CD14-positive monocyte (primary cell): ENCODE data around the gene PUS1. TPM values are rescaled to one million over a fixed set of nuclear protein-coding genes. Genes with fewer than 3 reads are reported as not detected.

Experiments used
- DNase-seq, 3 donors: peaks; one replicate each; pipeline ENCODE4 v3.0.0-alpha.2; 2011 to 2022
- H2AFZ ChIP-seq: 2 replicates; pipeline ENCODE4 v1.6.0; 2012; ENCODE audit warnings: mild to moderate bottlenecking, low read depth, low read length, inconsistent platforms; ENCODE audit not compliant: insufficient read depth, poor library complexity, severe bottlenecking
- H3K27ac ChIP-seq, 2 donors: 1 replicate in 1 of 2; 2 replicates in 1 of 2; pipeline ENCODE4 v1.5.1; 2012 to 2013; ENCODE audit warnings: low read length in 2 of 2, control low read depth in 1 of 2, inconsistent platforms in 1 of 2, low read depth in 1 of 2, mild to moderate bottlenecking in 1 of 2
- H3K27me3 ChIP-seq, 2 donors: one replicate each; pipeline versions ENCODE4 v1.6.0 to v1.6.1; 2011 to 2013; ENCODE audit warnings: low read length in 2 of 2; ENCODE audit not compliant: control insufficient read depth in 2 of 2, insufficient read depth in 2 of 2
- H3K36me3 ChIP-seq, 2 donors: replicated peaks in 1 of 2; 1 replicate in 1 of 2; 2 replicates in 1 of 2; pipeline versions ENCODE4 v1.5.1 to v1.6.1; 2012 to 2013; ENCODE audit warnings: low read length in 2 of 2, control low read depth in 1 of 2, inconsistent platforms in 1 of 2, mild to moderate bottlenecking in 1 of 2; ENCODE audit not compliant: insufficient read depth in 2 of 2, control insufficient read depth in 1 of 2
- H3K4me1 ChIP-seq, 2 donors: 1 replicate in 1 of 2; 2 replicates in 1 of 2; pipeline versions ENCODE4 v1.5.1 to v1.6.1; 2012 to 2013; ENCODE audit warnings: low read length in 2 of 2, control low read depth in 1 of 2, inconsistent platforms in 1 of 2, mild to moderate bottlenecking in 1 of 2, moderate library complexity in 1 of 2; ENCODE audit not compliant: insufficient read depth in 2 of 2, control insufficient read depth in 1 of 2
- H3K4me2 ChIP-seq: replicated peaks from 2 replicates; pipeline ENCODE3; 2012; ENCODE audit warnings: low read length, moderate library complexity, mild to moderate bottlenecking; ENCODE audit not compliant: poor library complexity, severe bottlenecking; ENCODE audit errors: extremely low read depth
- H3K4me3 ChIP-seq, 3 experiments: fragments of 200-600 bp in 1 of 3; sonication (generic) in 1 of 3; replicated peaks in 1 of 3; 1 replicate in 2 of 3; 2 replicates in 1 of 3; pipeline ENCODE4 v1.5.1; 2011 to 2013; ENCODE audit warnings: low read length in 3 of 3, mild to moderate bottlenecking in 3 of 3, control low read depth in 2 of 3, low read depth in 2 of 3, inconsistent platforms in 1 of 3, moderate library complexity in 1 of 3
- H3K79me2 ChIP-seq: 2 replicates; pipeline ENCODE4 v1.6.0; 2012; ENCODE audit warnings: mild to moderate bottlenecking, control low read depth, inconsistent platforms, low read length, moderate library complexity; ENCODE audit not compliant: insufficient read depth
- H3K9ac ChIP-seq: 2 replicates; pipeline ENCODE4 v1.6.0; 2017; ENCODE audit warnings: low read length, mild to moderate bottlenecking; ENCODE audit not compliant: insufficient read depth, poor library complexity, severe bottlenecking
- H3K9me3 ChIP-seq, 2 donors: replicated peaks in 1 of 2; 1 replicate in 1 of 2; 2 replicates in 1 of 2; pipeline versions ENCODE4 v1.5.1 to v1.6.1; 2012 to 2013; ENCODE audit warnings: low read length in 2 of 2, control low read depth in 1 of 2; ENCODE audit not compliant: control insufficient read depth in 1 of 2, insufficient read depth in 1 of 2
- H4K20me1 ChIP-seq: 2 replicates; pipeline ENCODE4 v1.6.0; 2012; ENCODE audit warnings: mild to moderate bottlenecking, low read length, control low read depth, moderate library complexity; ENCODE audit not compliant: insufficient read depth
- H3K27ac Mint-ChIP-seq, 7 donors: one replicate each; pipeline ENCODE4 v1.8.0; 2020; ENCODE audit warnings: mild to moderate bottlenecking in 7 of 7, mixed read lengths in 7 of 7, moderate library complexity in 6 of 7, inconsistent platforms in 2 of 7
- H3K27me3 Mint-ChIP-seq, 3 donors: one replicate each; pipeline ENCODE4 v1.8.0; 2021 to 2022; ENCODE audit warnings: low read depth in 3 of 3, mild to moderate bottlenecking in 3 of 3, mixed read lengths in 3 of 3, moderate library complexity in 3 of 3, inconsistent platforms in 1 of 3
- H3K36me3 Mint-ChIP-seq, 2 donors: one replicate each; pipeline ENCODE4 v1.8.0; 2020; ENCODE audit warnings: mixed read lengths in 2 of 2, inconsistent platforms in 1 of 2, mild to moderate bottlenecking in 1 of 2
- H3K4me1 Mint-ChIP-seq: one replicate; pipeline ENCODE4 v1.8.0; 2020; ENCODE audit warnings: mild to moderate bottlenecking, mixed read lengths
- H3K4me3 Mint-ChIP-seq, 2 donors: one replicate each; pipeline ENCODE4 v1.8.0; 2020; ENCODE audit warnings: mild to moderate bottlenecking in 2 of 2, mixed read lengths in 2 of 2, moderate library complexity in 1 of 2
- H3K9me3 Mint-ChIP-seq, 7 donors: one replicate each; pipeline ENCODE4 v1.8.0; 2020 to 2022; ENCODE audit warnings: mixed read lengths in 7 of 7, mild to moderate bottlenecking in 6 of 7, moderate library complexity in 6 of 7, inconsistent platforms in 2 of 7
- WGBS: methylation state at CpG from one replicate; pipeline ENCODE4 v1.1.5; 2013; ENCODE audit warnings: missing lambda C conversion rate; ENCODE audit not compliant: insufficient coverage; 5-methylcytosine and 5-hydroxymethylcytosine counted together
- intact Hi-C, 2 donors: fragments of 100-400 bp; cut with micrococcal nuclease; formaldehyde crosslinking; loops; one replicate each; pipeline versions ENCODE4 v1.15.0 to v1.15.1; 2023
- polyA plus RNA-seq, 3 donors: library from polyadenylated mRNA; depleted of rRNA in 1 of 3; unstranded in 2 of 3; stranded (reverse) in 1 of 3; fragments of 300-500 nt in 2 of 3; fragments of >200 nt in 1 of 3; fragmentation: Illumina TruSeq in 2 of 3; gene quantifications; 1 replicate in 2 of 3; 2 replicates in 1 of 3; pipeline ENCODE4 v1.2.3, GENCODE V29; 2012 to 2021
- TF ChIP-seq, protein P1 (sequence below): fragments of 200-600 bp; IDR thresholded peaks from one replicate; pipeline ENCODE4 v1.8.0; 2022; ENCODE audit warnings: antibody characterized with exemption, mild to moderate bottlenecking

PUS1 gene
- polyA plus RNA-seq, 3 donors = 5.1 to 30.9 (median 6.9) TPM

DNA sequence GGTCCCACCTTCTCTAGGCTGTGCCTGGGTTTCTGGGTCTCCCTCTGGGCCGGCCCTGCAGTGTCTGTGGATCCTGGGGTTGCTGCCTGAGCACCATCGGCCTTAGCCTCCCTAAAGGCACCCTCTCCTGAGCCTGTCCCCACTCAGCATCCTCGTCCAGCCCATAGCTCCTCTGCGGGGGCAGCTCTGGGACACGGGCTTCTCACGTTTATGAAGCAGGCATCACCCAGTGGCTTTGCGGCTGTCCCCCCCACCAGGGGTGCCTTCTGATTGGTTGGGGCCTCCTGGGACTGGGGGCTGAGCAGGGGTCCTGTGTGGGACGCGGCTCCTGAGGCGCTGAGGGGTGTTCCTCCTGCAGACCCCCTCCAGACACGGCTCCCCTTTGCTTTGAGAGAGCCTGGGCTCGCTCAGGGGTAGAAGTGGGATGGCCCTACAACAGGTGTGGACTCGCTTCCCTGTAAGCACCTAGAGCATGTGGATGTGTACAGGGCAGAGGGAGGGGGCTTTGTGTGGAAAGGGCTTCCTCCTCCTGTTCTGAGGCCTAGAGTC is 23.9 kb upstream of the PUS1 start:
- peaks cover 5% of the 10 kb centered on the region for H3K4me1 Mint-ChIP-seq
- intact Hi-C loops = no loop called here
- no peak overlapping the region for H3K27ac ChIP-seq
- peaks cover 49% of the 10 kb centered on the region for H3K79me2 ChIP-seq
- H3K9me3 ChIP-seq = no peaks in the 10 kb centered on the region
- H3K27me3 ChIP-seq = no peaks in the 10 kb centered on the region
- no peak overlapping the region for H2AFZ ChIP-seq
- peaks cover 98% of the 10 kb centered on the region for H4K20me1 ChIP-seq
- H3K4me2 ChIP-seq = no peak overlapping the region
- H3K36me3 ChIP-seq = peaks cover 32 to 75% of the 10 kb centered on the region in 2 donors
- H3K4me3 ChIP-seq = no peak overlapping the region
- no peak overlapping the region for H3K9ac ChIP-seq
- no peaks in the 10 kb centered on the region for H3K9me3 Mint-ChIP-seq
- H3K36me3 Mint-ChIP-seq = peaks cover 21 to 65% of the 10 kb centered on the region in 2 donors
- H3K27me3 Mint-ChIP-seq = peaks cover 0 to 4% (median 2%) of the 10 kb centered on the region in 3 donors
- peaks cover 4 to 10% of the 10 kb centered on the region in 2 donors for H3K4me1 ChIP-seq
- H3K4me3 Mint-ChIP-seq = no peak overlapping the region
- H3K27ac Mint-ChIP-seq = no peak overlapping the region
- WGBS = 99% methylated on average over 9 of the region's 13 CpGs
- TF ChIP-seq, protein P1, sequence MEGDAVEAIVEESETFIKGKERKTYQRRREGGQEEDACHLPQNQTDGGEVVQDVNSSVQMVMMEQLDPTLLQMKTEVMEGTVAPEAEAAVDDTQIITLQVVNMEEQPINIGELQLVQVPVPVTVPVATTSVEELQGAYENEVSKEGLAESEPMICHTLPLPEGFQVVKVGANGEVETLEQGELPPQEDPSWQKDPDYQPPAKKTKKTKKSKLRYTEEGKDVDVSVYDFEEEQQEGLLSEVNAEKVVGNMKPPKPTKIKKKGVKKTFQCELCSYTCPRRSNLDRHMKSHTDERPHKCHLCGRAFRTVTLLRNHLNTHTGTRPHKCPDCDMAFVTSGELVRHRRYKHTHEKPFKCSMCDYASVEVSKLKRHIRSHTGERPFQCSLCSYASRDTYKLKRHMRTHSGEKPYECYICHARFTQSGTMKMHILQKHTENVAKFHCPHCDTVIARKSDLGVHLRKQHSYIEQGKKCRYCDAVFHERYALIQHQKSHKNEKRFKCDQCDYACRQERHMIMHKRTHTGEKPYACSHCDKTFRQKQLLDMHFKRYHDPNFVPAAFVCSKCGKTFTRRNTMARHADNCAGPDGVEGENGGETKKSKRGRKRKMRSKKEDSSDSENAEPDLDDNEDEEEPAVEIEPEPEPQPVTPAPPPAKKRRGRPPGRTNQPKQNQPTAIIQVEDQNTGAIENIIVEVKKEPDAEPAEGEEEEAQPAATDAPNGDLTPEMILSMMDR = no peak
- no peak for DNase-seq

DNA sequence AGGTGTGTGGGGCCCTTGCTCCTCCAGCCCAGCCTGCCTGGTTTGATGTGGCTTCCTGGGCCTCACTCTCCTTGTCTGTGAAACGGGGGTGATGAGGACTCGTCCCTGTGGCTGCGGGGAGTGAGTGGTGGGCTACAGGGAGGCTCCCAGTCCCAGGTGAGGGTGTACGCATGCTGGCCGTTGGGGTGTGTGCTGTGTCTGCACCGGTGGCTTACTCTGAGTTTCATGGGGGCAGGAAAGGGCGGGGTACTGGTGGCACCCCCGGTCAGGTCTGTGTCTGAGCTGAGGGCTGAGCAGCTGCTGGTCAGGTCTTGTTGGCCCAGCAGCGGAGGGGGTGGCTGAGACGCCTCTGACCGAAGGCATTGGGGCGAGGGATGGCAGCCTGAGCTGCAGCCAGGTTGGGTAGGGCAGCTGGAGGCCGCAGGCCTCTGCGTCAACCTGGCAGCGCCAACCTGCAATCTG is 23.4 kb upstream of the PUS1 start:
- Histone ChIP-seq H4K20me1 (peaks cover 98% of the 10 kb centered on the region), H3K4me3 (no peak overlapping the region), H3K9me3 (no peaks in the 10 kb centered on the region), H3K27ac (no peak overlapping the region), H3K9ac (no peak overlapping the region), H2AFZ (no peak overlapping the region), H3K4me2 (no peak overlapping the region), H3K36me3 (peaks cover 37 to 75% of the 10 kb centered on the region in 2 donors), H3K27me3 (no peaks in the 10 kb centered on the region), H3K4me1 (peaks cover 4 to 10% of the 10 kb centered on the region in 2 donors), H3K79me2 (peaks cover 44% of the 10 kb centered on the region)
- H3K27me3 Mint-ChIP-seq = peaks cover 0 to 4% (median 2%) of the 10 kb centered on the region in 3 donors
- H3K9me3 Mint-ChIP-seq = no peaks in the 10 kb centered on the region
- H3K27ac Mint-ChIP-seq = peak overlapping the region in 2 of 7 donors; percentile 10 to 33
- intact Hi-C loops = no loop called here
- TF ChIP-seq, protein P1 = no peak
- no peak overlapping the region for H3K4me3 Mint-ChIP-seq
- no peak for DNase-seq
- H3K4me1 Mint-ChIP-seq = peaks cover 5% of the 10 kb centered on the region
- WGBS = 97% methylated on average over 15 of the region's 15 CpGs
- H3K36me3 Mint-ChIP-seq = peaks cover 23 to 66% of the 10 kb centered on the region in 2 donors
